GM12865 (cell line): ENCODE results near the gene EHD1.

Source experiments
- DNase-seq: peaks from one replicate; pipeline ENCODE4 v3.0.0; 2010; ENCODE audit warnings: low read depth
- H3K4me3 ChIP-seq: 2 replicates; pipeline ENCODE4 v1.5.1; 2011; ENCODE audit warnings: mild to moderate bottlenecking, low read depth, low read length, control low read depth
- CTCF ChIP-seq: IDR thresholded peaks from 2 replicates; pipeline ENCODE4 v1.5.1; 2011; ENCODE audit warnings: low read length, control low read depth, low read depth, inconsistent platforms; ENCODE audit not compliant: insufficient read depth; ENCODE audit errors: missing control alignments

EHD1 gene

GRCh38 chr11:64885367-64886286 is 7.2 kb upstream of the EHD1 start:
- TF ChIP-seq CTCF, result no peak
- no peak overlapping the region for H3K4me3 ChIP-seq
- DNase-seq, result no peak

GRCh38 chr11:64884019-64884418 is 5.6 kb upstream of the EHD1 start:
- H3K4me3 ChIP-seq, result no peak overlapping the region
- TF ChIP-seq CTCF, result no peak
- no peak for DNase-seq

- no peak for DNase-seq
- no peak for TF ChIP-seq CTCF
- H3K4me3 ChIP-seq, result no peak overlapping the region
These were observed 5.2 kb upstream of the EHD1 start for GRCh38 chr11:64883575-64883974.

GRCh38 chr11:64882243-64882642 is 3.8 kb upstream of the EHD1 start:
- no peak for TF ChIP-seq CTCF
- DNase-seq, result no peak
- no peak overlapping the region for H3K4me3 ChIP-seq

- no peak overlapping the region for H3K4me3 ChIP-seq
- no peak for TF ChIP-seq CTCF
- DNase-seq, result no peak
These were observed 3.1 kb upstream of the EHD1 start for GRCh38 chr11:64881476-64881875.

- DNase-seq, result peak; percentile 64
- H3K4me3 ChIP-seq, result peak overlapping the region; percentile 88
- no peak for TF ChIP-seq CTCF
These were observed 2.0 kb upstream of the EHD1 start for GRCh38 chr11:64880240-64881001.
